Endothelial cell of umbilical vein (primary cell): Measurements from ENCODE around the gene PPP2R2C. TPM values are rescaled to one million over a fixed set of nuclear protein-coding genes. Genes with fewer than 3 reads are reported as not detected.

Source experiments
- BruUV-seq: library from RNA; stranded (reverse); fragments of 400-500 nt; replicated peaks from 2 replicates; lab custom pipeline; 2021; lab: Mats Ljungman, UMichigan
- CTCF ChIA-PET: fragments of 300-600, 350-600 bp; sonication (Branson Sonifier 250); formaldehyde crosslinking; loops from one replicate; lab custom pipeline; 2021; ENCODE audit warnings: antibody characterized with exemption, inconsistent platforms; lab: Charles Lee
- POLR2A ChIA-PET: fragments of 300-600, 350-600 bp; sonication (Branson Sonifier 250); formaldehyde crosslinking; loops from one replicate; lab custom pipeline; 2021; ENCODE audit warnings: antibody characterized with exemption, inconsistent platforms; lab: Charles Lee
- DNase-seq: peaks from one replicate; pipeline ENCODE4 v3.0.0-alpha.2; 2011; ENCODE audit warnings: low read depth, low spot score
- FAIRE-seq: peaks from 2 replicates; lab custom pipeline; 2011; peaks lifted over from hg19 to GRCh38; lab: Jason Lieb, UNC
- H2AFZ ChIP-seq: 2 replicates; pipeline ENCODE4 v1.6.0; 2012; ENCODE audit warnings: low read depth, low read length, control low read depth, inconsistent platforms
- H3K27ac ChIP-seq: 2 replicates; pipeline ENCODE4 v1.5.1; 2011; ENCODE audit warnings: low read depth, mild to moderate bottlenecking, control low read depth, low read length, moderate library complexity; ENCODE audit not compliant: insufficient read depth
- H3K27me3 ChIP-seq, 2 experiments: 2 replicates each; pipeline versions ENCODE4 v1.6.0 to v1.6.1; 2011; ENCODE audit warnings: low read length in 2 of 2, mixed read lengths in 1 of 2; ENCODE audit not compliant: control insufficient read depth in 2 of 2, insufficient read depth in 2 of 2
- H3K36me3 ChIP-seq, 2 experiments: 2 replicates in 1 of 2; 3 replicates in 1 of 2; pipeline ENCODE4 v1.5.1; 2011; ENCODE audit warnings: low read length in 2 of 2, mild to moderate bottlenecking in 1 of 2, moderate library complexity in 1 of 2; ENCODE audit not compliant: control insufficient read depth in 2 of 2, insufficient read depth in 2 of 2; ENCODE audit errors: extremely low read depth in 1 of 2
- H3K4me1 ChIP-seq: 3 replicates; pipeline ENCODE4 v1.5.1; 2011; ENCODE audit warnings: mild to moderate bottlenecking, low read length; ENCODE audit not compliant: control insufficient read depth, insufficient read depth; ENCODE audit errors: extremely low read depth
- H3K4me2 ChIP-seq: 2 replicates; pipeline ENCODE4 v1.6.1; 2011; ENCODE audit warnings: low read length, control low read depth, mixed read lengths; ENCODE audit not compliant: insufficient read depth
- H3K4me3 ChIP-seq, 3 experiments: fragments of 200-600 bp in 1 of 3; sonication (generic), shearing (Covaris generic) in 1 of 3; replicated peaks in 1 of 3; 2 replicates each; pipeline ENCODE4 v1.5.1; 2011 to 2016; ENCODE audit warnings: control low read depth in 3 of 3, low read length in 3 of 3, mild to moderate bottlenecking in 2 of 3, inconsistent platforms in 1 of 3, low read depth in 1 of 3, moderate library complexity in 1 of 3; ENCODE audit not compliant: insufficient read depth in 1 of 3
- H3K79me2 ChIP-seq: 2 replicates; pipeline ENCODE4 v1.6.0; 2012; ENCODE audit warnings: low read length, inconsistent platforms; ENCODE audit not compliant: control insufficient read depth, insufficient read depth
- H3K9ac ChIP-seq: replicated peaks from 2 replicates; pipeline ENCODE3; 2011; ENCODE audit warnings: low read length, control low read depth; ENCODE audit not compliant: insufficient read depth; ENCODE audit errors: extremely low read depth
- H3K9me1 ChIP-seq: replicated peaks from 3 replicates; pipeline ENCODE4 v1.6.0; 2011; ENCODE audit warnings: mild to moderate bottlenecking, low read length; ENCODE audit not compliant: control insufficient read depth, insufficient read depth; ENCODE audit errors: extremely low read depth
- H3K9me3 ChIP-seq: replicated peaks from 2 replicates; pipeline ENCODE4 v1.5.1; 2012; ENCODE audit warnings: low read length, inconsistent platforms; ENCODE audit not compliant: control insufficient read depth, insufficient read depth
- H4K20me1 ChIP-seq: replicated peaks from 2 replicates; pipeline ENCODE3; 2011; ENCODE audit warnings: mild to moderate bottlenecking, low read length; ENCODE audit not compliant: control insufficient read depth, insufficient read depth; ENCODE audit errors: extremely low read depth
- EZH2 ChIP-seq: IDR thresholded peaks from 2 replicates; pipeline ENCODE4 v1.6.1; 2012; ENCODE audit warnings: borderline replicate concordance, low read depth, mild to moderate bottlenecking, moderate library complexity, low read length, inconsistent platforms; ENCODE audit not compliant: severe bottlenecking
- FOS ChIP-seq: IDR thresholded peaks from 2 replicates; pipeline ENCODE4 v1.6.1; 2011; ENCODE audit warnings: mild to moderate bottlenecking, low read length, moderate library complexity, borderline replicate concordance; ENCODE audit not compliant: insufficient read depth
- GATA2 ChIP-seq: IDR thresholded peaks from 2 replicates; pipeline ENCODE4 v1.7.0; 2011; ENCODE audit warnings: low read depth, mild to moderate bottlenecking, moderate library complexity, mixed read lengths, low read length; ENCODE audit not compliant: insufficient read length, insufficient read depth
- JUN ChIP-seq: IDR thresholded peaks from 2 replicates; pipeline ENCODE4 v1.6.1; 2011; ENCODE audit warnings: borderline replicate concordance, low read depth; ENCODE audit not compliant: insufficient read length, insufficient read depth
- MYC ChIP-seq: IDR thresholded peaks from one replicate; pipeline ENCODE4 v1.6.1; 2011; ENCODE audit warnings: mild to moderate bottlenecking, low read depth, low read length
- POLR2A ChIP-seq: IDR thresholded peaks from 2 replicates; pipeline ENCODE4 v1.6.1; 2012; ENCODE audit warnings: low read depth, mild to moderate bottlenecking, control low read depth, low read length
- POLR2AphosphoS5 ChIP-seq: IDR thresholded peaks from 2 replicates; pipeline ENCODE4 v1.6.1; 2012; ENCODE audit warnings: low read depth, mild to moderate bottlenecking, control low read depth, low read length, moderate library complexity; ENCODE audit not compliant: insufficient read depth
- dilution Hi-C: fragments of 300-500 bp; cut with MboI; formaldehyde crosslinking; loops from one replicate; pipeline ENCODE4 v1.15.0; 2019; ENCODE audit warnings: low sequenced_read_pairs; ENCODE audit not compliant: extremely low pct_ligation_motif_present
- intact Hi-C: fragments of 100-400 bp; cut with micrococcal nuclease; formaldehyde crosslinking; loops from one replicate; pipeline ENCODE4 v1.10.0; 2022
- polyA plus RNA-seq, 4 experiments: library from polyadenylated mRNA; depleted of rRNA in 3 of 4; stranded (reverse) in 3 of 4; unstranded in 1 of 4; fragments of >200 nt; gene quantifications; 2 replicates each; pipeline versions ENCODE4 v1.2.1 to v1.2.3, GENCODE V29; 2011 to 2012; ENCODE audit warnings: missing spikeins in 1 of 4
- total RNA-seq: library from RNA; stranded (reverse); gene quantifications from 2 replicates; pipeline ENCODE4 v1.2.3, GENCODE V29; 2021
- TF ChIP-seq, protein P1 (sequence below): IDR thresholded peaks from 2 replicates; pipeline ENCODE4 v1.6.1; 2011; ENCODE audit not compliant: insufficient read depth, insufficient read length
- TF ChIP-seq, protein P2 (sequence below), 2 donors: IDR thresholded peaks; 1 replicate in 1 of 2; 2 replicates in 1 of 2; pipeline ENCODE4 v1.5.1; 2011; ENCODE audit warnings: low read length in 2 of 2, mild to moderate bottlenecking in 2 of 2, moderate library complexity in 2 of 2, control low read depth in 1 of 2, inconsistent platforms in 1 of 2, low read depth in 1 of 2; ENCODE audit not compliant: insufficient read depth in 1 of 2; ENCODE audit errors: extremely low read depth in 1 of 2

The PPP2R2C gene
- total and polyA plus RNA-seq, 2 donors (not counting 3 experiments of a cell fraction or from before 2014, with no cell fraction given) = 0.03 to 0.09 TPM

DNA sequence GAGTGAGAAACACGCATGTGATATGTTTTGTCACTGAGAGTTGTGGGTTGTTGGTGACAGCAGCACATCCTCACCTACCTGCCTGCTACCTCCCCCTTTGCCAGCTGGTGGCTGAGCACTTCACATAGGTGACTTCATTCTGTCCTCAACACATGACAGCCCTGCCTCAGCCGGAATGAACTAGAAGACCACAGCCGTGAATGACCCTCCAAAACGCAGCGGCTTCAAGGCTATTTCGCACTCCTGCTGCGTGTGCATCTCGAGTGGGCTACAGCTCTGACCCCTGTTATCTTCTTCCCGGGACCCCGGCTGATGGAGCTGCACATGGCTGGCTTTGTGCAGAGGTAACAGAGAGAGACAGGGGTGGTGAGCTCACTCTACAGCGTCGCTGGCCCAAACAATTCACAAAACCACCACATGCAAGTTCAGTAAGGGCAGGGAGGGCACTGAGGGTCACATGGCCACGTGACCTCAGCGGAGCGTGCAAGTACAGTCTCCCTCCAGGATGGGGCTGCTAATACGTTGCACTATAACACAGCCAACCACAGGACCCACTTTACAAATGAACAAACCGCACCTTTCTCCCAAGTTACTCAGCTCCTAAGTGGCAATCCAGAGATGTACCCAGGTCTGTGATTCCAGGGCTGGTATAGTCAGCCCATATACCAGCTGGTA lies 6.3 kb upstream of the PPP2R2C start:
- no peak overlapping the region for H3K27ac ChIP-seq
- dilution Hi-C loops = no loop called here
- no peaks in the 10 kb centered on the region for H4K20me1 ChIP-seq
- H3K4me2 ChIP-seq = no peak overlapping the region
- CTCF ChIA-PET = no interaction called here
- H3K27me3 ChIP-seq = peaks cover 0 to 5% of the 10 kb centered on the region in 2 experiments
- POLR2A ChIA-PET = no interaction called here
- no peaks in the 10 kb centered on the region for H3K9me3 ChIP-seq
- BruUV-seq = no TSS peak
- H3K4me3 ChIP-seq = no peak overlapping the region
- no peak overlapping the region for H3K9ac ChIP-seq
- H3K9me1 ChIP-seq = no peaks in the 10 kb centered on the region
- no peaks in the 10 kb centered on the region for H3K79me2 ChIP-seq
- H2AFZ ChIP-seq = no peak overlapping the region
- H3K36me3 ChIP-seq = no peaks in the 10 kb centered on the region
- no peaks in the 10 kb centered on the region for H3K4me1 ChIP-seq
- FAIRE-seq (no peak), DNase-seq (no peak)
- intact Hi-C loops = no loop called here
- no peak for TF ChIP-seq EZH2
- TF ChIP-seq, protein P1, sequence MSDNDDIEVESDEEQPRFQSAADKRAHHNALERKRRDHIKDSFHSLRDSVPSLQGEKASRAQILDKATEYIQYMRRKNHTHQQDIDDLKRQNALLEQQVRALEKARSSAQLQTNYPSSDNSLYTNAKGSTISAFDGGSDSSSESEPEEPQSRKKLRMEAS = no peak
- TF ChIP-seq GATA2 = no peak
- TF ChIP-seq, protein P2, sequence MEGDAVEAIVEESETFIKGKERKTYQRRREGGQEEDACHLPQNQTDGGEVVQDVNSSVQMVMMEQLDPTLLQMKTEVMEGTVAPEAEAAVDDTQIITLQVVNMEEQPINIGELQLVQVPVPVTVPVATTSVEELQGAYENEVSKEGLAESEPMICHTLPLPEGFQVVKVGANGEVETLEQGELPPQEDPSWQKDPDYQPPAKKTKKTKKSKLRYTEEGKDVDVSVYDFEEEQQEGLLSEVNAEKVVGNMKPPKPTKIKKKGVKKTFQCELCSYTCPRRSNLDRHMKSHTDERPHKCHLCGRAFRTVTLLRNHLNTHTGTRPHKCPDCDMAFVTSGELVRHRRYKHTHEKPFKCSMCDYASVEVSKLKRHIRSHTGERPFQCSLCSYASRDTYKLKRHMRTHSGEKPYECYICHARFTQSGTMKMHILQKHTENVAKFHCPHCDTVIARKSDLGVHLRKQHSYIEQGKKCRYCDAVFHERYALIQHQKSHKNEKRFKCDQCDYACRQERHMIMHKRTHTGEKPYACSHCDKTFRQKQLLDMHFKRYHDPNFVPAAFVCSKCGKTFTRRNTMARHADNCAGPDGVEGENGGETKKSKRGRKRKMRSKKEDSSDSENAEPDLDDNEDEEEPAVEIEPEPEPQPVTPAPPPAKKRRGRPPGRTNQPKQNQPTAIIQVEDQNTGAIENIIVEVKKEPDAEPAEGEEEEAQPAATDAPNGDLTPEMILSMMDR (IDR thresholded peaks at IDR 0.05; ENCODE audit: extremely low read depth in 1 of 2, insufficient read depth in 1 of 2, low read depth in 1 of 2, low read length in 2 of 2) = no peak
- no peak for TF ChIP-seq MYC
- no peak for TF ChIP-seq POLR2A
- no peak for TF ChIP-seq JUN
- no peak for TF ChIP-seq FOS
- TF ChIP-seq POLR2AphosphoS5 = no peak
